Right renal cortex interstitium (tissue), 3 donors: ENCODE results near the gene RBM33. TPM values are rescaled to one million over a fixed set of nuclear protein-coding genes. Genes with fewer than 3 reads are reported as not detected.

Experiments used
- DNase-seq, 3 donors: peaks; one replicate each; pipeline ENCODE4 v3.0.0-alpha.2; 2013; ENCODE audit warnings: low read depth in 3 of 3, low spot score in 2 of 3
- polyA plus RNA-seq, 3 donors: library from polyadenylated mRNA; unstranded; fragments of 120-200 nt; gene quantifications; one replicate each; pipeline ENCODE4 v1.2.1, GENCODE V29; 2013; ENCODE audit not compliant: insufficient read length in 3 of 3

RBM33 gene
- polyA plus RNA-seq, 3 donors, result 26.2 to 33.6 (median 26.5) TPM

DNA sequence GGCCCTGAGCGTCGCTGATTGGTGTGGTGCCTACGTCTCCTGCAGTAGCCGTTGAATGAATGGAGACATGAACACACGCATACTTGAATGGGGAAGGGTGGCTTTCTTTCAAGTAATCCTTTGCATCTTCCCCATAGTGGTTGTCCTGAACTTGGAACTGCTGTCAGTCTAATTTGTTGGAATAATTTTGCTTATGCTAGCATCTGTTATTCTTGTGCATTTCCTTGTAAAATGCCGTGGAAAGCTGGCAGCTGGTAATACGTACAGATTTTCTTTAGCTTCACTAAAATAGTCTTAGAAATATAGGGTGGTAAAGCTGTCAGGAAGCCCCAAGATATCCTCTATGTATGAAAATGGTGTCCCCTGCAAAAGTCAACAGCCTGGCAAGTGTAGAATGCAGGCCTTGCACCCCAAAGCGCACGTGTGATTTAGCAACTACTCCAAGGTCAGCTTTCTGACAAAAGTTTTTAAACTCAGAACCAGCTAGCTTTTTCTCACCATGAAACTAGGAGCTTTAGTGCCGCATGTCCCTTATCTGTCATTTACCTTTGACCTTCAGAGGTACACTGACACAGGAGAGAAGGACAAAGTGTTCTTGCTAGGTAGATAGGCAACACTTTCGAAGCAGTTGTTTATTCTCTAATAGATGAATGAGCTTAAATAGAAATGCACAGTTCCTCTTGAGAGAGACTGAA is 70.8 kb downstream of the RBM33 start:
- no peak for DNase-seq

DNA sequence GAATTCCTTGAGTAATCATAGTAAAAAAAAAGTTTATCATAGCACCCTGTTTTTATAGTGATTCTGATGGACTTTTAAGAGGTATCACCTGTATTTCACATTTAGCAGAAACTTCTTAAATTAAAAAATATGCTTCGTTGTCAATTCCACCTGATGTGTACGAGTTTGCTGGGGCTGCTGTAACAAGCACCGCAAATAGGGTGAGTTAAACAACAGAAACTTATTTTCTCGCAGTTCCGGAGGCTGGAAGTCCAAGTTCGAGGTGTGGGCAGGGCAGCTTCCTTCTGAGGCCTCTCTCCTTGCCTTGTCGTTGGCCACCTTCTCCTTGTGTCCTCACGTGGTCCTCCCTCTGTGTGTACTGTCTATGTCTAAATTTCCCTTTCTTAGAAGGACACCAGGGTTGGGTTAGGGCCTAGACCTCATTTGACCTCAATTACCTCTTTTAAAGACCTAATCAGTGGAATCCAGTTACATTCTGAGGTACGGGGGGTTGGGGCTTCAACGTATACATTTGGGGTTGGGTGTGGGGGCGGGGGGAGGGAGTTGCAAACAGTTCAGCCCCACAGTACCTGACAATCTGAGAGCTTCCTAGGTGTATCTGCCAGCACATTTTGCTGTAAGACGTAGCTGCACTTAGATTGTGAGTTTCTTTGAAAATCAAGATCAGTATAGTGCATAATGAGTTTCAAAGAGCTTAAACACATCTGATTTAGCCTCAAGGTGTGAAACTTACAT is 72.7 kb downstream of the RBM33 start:
- DNase-seq, result no peak

DNA sequence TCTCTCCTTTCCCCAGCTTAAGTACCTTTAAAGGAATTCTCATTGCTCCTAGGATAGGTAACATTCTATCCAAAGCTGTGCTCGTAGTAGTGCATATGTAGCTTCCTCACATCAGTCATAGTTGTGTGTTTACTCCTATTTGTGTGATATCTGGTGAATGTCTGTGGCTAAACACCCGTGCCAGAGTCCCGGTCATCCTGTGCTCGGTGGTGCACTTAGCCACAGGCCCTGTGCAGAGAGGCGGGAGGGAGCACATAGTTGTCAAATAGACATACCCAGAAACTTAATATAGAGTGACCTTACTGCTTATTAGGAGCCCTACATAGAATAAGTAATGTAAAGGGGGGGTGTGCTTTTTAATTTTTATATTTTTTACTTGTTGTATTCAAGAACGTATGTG is 76.6 kb downstream of the RBM33 start:
- DNase-seq, result no peak

DNA sequence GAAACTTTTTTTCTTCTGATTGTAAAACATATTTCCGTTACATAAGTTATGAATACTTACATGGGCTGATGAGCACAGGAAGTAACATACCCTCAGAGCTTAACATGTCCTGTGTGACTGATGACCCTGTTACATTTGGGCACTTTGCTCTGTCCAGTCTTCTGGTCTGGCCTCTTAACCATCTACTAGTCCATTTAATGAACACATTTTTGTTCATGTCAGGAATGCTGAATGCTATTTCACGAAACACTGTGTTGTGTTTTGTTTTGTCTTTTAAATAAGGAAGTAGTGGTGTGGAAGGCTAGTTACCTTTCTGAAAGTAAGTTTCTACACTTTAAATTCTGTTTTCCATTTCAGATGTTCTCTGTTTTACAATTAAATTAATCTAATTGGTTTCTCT is 77.7 kb downstream of the RBM33 start:
- no peak for DNase-seq

DNA sequence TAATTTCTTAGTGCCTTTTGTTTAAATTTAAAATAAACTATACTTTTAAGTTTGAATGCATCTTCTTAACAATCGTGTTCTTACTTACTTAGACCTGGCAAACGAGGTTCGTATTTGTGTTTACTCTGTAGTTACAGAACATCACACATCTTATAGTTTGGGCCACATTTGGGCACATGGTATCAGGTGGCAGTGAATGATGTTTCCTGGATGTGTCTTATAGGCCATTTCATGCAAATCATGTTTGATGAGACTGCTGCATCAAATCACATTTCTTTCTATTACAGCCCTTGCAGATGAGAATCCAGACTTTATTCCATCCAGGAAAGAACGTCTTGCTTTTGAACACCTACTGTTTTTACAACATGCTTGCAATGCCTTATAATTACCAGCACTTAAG is 78.5 kb downstream of the RBM33 start:
- DNase-seq, result no peak

DNA sequence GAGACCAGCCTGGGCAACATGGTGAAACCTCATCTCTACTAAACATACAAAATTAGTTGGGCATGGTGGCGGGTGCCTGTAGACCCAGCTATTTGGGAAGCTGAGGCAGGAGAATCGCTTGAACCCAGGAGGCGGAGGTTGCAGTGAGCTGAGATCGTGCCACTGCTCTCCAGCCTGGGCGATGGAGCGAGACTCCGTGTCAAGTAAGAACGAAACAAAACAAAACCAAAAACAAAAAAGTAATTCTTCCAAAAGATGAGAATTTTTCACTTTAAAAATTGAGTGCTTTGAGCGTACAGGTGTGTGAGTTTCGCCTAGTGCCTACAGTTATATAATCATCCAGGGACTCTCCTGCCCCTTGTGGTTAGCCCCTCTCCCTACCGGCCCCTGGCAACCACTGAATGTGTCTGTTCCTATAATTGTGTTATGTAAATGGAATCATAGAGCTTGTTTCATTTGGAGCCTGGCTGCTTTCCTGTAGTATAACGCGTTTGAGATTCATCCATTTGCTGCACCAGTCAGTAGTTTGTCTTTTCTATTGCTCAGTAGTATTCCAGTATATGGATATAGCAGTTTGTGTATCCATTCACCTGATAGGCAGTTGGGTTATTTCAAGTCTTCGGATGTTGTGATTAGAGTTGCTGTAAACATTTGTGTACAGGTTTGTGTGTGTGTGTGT is 80.0 kb downstream of the RBM33 start:
- no peak for DNase-seq

DNA sequence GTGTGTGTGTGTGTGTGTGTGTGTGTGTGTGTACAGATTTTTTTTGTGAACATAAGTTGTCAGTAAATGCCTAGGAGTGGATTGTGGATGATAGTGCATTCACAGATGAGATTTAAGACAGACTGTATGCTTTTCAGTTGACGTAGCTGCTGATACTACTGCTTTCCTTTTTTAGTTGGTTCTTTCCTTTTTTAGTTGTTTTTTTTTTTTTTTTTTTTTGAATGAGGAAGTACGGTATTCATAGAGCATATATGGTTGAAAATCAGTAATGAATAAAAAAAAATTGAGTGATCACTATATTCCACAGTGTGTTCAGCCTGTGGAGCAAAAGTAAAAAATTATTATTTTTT is 80.5 kb downstream of the RBM33 start:
- DNase-seq, result no peak

DNA sequence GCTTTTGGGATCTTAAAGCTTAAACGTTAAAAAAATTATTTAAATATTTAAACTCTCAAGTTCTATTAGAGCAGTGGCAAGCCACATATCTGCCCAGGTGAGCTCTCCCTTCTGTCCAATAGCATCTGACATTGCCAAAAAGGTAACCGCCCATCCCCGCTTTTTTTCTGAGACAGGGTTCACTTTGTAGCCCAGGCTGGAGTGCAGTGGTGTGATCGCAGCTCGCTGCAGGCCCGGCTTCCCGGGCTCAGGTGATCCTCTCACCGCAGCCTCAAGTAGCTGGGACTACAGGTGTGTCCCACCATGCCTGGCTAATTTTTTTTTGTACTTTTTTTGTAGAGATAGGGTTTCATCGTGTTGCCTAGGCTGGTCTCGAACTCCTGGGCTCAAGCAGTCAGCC is 83.2 kb downstream of the RBM33 start:
- DNase-seq, result no peak

DNA sequence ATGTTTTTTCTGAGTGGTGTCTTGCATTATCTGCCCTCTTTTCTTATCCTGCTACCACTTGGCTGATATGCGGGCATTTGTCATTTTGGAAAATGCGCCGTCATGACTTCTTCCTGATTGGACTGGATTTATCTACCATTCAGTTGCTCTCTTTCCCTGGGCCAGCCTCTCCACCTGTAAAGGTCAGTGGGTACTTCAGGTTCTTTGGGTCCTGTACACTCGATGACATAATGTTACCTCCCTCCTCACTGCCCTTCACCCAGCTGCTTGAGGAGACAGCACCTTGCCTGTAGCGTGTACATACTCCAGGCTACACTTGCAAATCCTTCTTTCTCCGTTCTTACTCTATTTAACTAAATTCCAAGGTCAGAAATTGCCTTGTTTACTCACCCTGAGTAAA is 83.7 kb downstream of the RBM33 start:
- DNase-seq, result no peak

DNA sequence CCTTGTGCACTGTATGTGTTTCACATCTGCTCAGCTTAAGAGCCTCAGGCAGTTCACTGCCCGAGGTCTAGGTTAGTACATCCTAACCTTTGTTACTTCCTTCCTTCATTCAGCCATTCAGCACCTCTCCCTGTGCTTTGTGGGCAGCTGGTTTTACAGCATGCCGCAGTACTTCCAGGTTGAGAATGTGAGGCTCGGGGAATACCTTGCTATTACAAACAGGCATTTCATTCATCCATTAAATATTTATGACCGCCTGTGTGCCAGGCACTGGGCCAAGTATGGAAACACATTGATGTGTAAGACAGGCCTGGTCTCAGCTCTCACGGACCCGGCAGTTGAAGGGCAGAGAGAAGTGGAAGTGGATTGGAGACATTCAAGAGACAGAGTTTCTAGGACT is 85.4 kb downstream of the RBM33 start:
- DNase-seq, result no peak

DNA sequence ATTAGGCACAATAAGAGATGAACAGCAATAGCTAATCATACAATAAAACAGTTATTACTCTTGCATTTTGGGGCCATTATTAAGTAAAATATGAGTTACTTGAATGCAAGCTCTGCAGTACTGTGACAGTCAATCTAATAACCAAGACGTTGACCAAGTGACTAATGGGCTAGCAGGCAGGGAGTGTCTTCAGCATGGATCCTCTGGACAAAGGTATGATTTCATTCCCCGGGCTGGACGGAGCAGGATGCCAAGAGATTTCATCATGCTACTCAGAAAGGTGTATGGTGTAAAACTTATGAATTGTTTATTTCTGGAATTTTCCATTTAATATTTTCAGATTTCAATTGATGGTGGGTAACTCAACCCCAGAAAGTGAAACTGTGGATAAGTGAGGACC is 86.9 kb downstream of the RBM33 start:
- DNase-seq, result no peak

DNA sequence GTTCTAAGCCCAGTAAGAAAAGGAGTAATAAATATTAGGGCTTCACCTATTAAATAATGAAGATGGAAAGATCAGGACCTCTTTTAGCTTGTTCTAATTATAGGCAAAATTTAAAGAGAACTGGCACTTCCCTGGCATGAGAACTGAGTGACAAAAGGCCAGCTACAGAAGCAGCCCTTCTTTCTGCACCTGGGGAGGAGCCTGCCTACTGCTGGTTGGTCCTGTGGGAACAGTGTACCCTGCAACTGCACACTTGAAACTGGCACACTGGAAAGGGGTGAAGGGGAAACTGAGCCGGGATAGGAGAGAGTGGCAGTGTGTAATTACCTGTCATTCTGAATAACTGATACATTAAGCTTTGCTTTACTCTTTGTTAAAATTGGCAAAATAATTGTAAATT is 87.4 kb downstream of the RBM33 start:
- DNase-seq, result no peak

DNA sequence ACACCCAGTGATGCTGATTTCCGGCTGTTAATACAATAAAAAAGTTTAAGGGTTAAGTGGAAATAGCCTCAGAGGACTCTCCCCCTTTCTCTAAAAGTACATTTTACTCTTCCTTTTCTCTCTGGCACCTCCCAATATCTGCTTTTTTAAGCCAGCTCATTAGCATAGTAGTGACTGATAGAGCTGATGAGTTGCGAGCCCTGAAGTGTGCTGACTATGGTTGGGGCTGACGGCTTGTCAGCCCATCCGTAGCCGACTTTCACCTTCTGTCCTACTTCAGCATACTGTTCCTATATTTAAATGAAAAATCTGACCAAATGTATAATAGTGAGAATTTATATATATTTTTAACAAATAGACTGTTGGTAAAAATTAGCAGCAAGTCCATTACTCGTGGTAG is 87.8 kb downstream of the RBM33 start:
- DNase-seq, result no peak

DNA sequence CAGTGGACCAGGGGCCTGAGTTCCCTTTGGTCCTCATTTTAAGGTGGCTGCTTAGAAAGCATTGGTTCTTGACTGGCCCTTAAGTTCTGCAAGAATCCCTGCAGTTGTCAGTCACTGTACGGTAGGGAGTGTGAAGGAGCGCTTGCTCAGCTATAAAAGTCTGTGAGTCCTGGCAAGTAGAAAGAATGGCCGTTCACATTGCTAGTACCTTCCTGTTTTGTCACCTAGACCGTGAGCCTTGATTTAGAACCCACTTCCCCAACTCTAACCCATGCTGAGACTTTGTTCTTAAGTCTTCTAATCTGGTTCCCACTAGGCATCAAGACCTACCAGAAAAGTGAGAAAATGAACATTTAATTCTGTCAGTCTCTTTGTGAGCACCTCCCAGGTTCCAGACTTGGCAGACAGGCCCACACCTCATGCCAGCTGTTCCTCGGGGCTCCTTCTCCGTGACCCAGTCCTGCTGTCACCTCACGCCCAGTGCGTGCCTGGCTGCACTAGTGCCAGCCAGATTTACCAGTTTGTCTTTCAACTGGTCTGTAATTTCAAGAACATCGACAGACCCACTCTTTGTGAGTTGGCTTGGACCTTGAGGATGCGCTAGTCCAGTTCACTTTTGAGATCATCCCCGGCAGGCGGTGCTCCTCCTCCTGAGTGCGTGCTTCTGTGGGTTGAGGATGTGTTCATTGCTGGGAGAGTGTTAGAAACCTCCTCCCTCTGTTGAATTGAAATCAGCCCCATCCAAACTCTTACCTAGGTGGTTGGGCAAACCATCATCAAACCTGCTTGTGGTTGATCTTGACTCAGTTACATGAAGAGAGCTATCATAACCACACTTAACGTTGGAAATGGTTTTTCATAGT is 89.4 kb downstream of the RBM33 start:
- DNase-seq, result no peak

DNA sequence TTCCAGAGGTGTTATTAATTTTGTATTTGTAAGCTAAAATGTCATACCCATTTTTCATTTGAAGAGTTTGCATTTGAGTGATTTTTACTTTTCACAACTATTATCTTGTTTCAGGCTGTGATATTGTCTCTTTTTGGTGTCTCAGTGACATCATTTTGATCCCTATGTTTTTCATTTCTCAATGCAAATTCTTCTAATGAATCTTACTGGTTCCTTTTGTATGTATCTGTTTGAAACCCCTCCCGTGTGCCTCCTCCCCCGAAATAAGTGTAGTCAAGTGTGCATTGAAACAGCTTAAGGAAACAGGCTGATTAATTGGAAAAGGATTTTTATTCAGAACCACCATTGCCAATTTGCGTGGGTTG is 90.0 kb downstream of the RBM33 start:
- no peak for DNase-seq

DNA sequence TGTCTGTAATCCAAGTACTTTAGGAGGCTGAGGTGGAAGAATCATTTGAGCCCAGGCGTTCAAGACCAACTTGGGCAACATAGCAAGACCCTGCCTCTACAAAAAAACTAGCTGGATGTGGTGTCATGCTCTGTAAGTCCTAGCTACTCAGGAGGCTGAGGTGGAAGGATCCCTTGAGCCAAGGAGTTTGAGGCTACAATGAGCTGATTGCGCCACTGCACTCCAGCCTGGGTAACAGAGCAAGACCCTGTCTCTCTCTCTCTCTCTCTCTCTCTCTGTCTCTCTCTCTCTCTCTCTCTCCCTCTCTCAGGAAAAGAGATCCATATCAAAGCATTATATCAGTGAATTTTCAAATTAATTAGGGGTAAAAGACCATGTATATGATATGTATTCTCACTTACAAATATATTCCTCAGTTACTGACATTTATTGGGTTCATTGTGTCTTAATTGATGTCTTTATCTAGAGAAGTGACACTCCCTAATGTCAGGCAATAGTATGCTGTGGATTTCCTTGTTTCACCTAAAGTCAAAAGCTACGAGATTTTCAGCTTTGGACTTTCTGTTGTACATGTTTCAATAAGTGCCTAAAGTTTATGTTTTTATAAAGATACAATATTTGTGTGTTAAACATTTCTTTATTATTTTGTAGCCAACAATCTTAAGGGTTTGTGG is 91.1 kb downstream of the RBM33 start:
- no peak for DNase-seq

DNA sequence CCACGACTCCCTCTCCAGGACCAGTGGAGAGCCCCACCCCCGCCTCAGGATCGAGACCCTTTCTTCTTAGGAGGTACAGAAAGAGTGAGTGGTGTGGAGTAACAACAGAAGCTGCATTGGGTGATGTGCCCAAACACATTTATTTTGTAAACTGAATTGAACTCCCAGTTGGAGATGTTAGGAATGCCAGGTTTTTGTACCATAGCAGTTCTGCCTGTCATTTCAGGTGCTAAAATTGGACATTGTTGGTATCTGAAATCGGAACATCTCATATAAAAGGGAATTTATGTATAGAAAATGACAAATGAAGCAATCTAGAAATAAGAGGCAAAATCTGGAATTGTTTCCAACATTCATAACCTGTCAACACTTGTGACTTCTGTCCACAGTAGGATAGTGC is 93.1 kb downstream of the RBM33 start:
- no peak for DNase-seq

DNA sequence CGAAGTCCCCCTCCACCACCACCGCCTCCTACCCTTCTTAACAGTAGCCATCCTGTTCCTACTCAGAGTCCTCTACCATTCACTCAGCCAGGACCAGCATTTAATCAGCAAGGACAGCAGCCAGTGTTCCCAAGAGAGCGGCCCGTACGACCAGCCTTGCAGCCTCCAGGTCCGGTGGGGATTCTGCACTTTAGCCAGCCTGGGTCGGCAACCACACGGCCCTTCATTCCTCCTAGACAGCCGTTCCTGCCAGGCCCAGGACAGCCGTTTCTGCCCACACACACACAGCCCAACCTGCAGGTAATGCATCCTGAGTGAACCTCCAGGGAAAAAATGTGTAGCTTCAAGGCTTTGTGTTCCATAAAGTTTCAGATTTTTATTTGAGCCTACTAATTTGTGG is 93.6 kb downstream of the RBM33 start:
- no peak for DNase-seq

DNA sequence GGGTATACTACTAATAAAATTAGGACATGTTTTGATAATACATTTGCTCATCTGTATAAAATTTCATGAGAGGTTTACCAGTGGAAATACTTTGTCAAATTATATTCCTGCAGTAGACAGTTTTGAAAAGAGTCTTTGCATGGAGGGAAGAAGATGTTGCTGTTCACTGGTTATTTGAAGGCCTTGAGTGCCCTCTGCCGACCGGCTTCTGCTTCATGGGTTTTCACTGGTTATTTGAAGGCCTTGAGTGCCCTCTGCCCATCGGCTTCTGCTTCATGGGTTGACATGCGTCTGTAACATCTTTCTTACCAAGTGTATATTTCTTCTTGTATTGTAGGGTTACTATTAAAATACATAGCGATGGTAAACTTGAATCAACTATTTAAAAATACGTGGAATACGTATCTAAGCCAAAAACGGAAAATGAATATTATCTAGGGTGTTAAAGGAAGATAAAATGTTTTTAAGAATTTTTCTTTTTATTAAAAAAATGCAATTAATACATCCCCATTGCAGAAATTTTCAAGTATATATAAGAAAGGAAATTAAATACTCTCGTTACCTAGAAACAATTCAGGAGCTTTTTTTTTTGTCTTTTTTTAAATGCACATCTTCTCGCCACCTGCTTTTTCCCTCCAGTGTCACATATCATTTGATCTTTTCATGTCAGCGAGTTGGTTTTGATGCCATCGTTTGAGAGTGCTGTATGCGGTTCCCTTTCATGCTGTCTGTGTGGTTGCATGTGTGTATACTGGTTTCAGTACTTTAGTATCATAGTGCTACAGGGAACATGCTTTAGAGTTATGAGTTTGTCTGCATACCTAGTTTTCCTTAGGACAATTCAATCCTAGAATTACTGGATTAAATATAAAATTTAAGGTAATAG is 94.4 kb downstream of the RBM33 start:
- DNase-seq, result peak; percentile 23 to 37 (median 36)
